ENCODE results near the gene PPID.

DNA sequence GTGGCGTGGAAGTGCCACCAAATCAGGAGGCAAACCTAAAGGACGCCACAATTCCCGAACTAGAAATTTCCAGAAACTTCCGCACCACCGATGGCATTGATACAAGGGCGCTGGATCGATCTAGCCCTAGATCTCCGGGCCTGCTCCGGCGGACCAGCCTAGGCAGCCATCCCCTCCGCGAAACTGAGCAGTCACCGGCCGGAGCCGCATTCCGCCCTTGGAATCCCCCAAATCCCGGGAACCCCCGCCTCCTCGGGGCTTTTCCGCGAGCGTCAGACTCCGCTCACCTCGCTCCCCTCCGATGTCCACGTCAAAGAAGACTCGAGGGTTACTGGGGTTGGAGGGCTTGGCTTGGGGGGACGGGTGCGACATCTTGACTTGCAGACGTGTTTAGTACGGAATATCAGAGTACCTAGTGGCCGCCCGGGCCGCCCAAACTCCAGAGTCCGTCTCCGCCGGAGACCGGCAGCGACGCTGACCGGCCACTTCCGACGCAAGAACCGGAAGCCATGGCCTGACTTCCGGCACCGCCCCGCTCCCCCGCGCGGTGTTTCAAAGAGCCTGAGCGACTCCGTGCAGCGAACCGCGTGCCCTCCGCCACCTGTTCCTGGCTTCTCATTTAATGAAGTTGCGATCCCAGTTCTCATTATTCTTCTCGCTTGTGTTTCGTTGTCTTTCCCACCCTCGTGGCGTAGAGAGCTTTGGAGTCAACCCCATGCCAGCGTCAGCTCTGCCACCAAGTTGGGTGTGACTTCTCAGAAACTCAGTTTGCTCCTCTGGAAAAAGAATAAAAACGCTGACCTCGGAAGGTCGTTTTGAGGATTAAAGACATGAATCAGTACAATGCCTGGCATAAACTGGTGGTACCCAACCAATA lies at the start of gene PPID:
- TF ChIP-seq CTCF (IDR thresholded peaks at IDR 0.05), result peak in 1 of 6 experiments; percentile 8
- TF ChIP-seq POLR2A (IDR thresholded peaks at IDR 0.05), result peak; percentile 57 to 64
